ENCODE measurements around the gene TLCD5.

- TF ChIP-seq CTCF (conservative IDR thresholded peaks at IDR 0.05; ENCODE audit: low read depth, low read length) (no peak), EZH2 (IDR thresholded peaks at IDR 0.05; ENCODE audit: borderline replicate concordance, low read depth, low read length, poor library complexity, severe bottlenecking) (no peak)
Measured at GRCh38 chr11:120314861-120315260, 10.2 kb upstream of the TLCD5 start.
